ENCODE data around the gene CYB5A. TPM values are rescaled to one million over a fixed set of nuclear protein-coding genes. Genes with fewer than 3 reads are reported as not detected.
"Not testable (repeated sequence)": the region's sequence is repeated elsewhere in the genome, so short reads cannot be mapped to it uniquely, and the experiment has no call there.

Gene CYB5A
- total and polyA plus RNA-seq, 3 experiments from 2014 or later: 70.3 to 87.8 (median 77.7) TPM

DNA sequence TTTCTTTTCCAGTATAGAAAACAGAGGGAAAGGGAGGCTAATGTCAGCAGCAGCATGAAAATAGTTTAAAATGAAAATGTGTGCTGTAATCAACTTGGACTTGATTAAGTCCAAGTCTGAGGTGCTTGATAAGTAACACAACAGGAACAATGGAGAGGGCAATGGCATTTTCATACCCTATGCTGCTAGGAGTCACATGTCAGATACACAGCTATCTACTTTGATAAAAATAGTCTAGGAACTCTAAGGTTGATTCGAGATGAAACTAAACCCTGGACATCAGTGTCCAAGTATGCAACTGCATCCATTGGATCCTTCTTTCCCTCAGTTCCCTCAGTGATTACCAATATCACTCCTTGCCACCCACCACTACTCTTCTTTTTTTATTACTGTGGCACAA lies 19.2 kb upstream of the CYB5A start:
- CTCF ChIA-PET: interaction anchor here (0.9 to 1.4 kb wide), 3 partner anchors 12 to 182 kb away, joined by 3 to 4 read pairs (median 3); no protein-coding TSS in a partner anchor
- no peaks in the 10 kb centered on the region for H3K36me3 Mint-ChIP-seq
- Histone ChIP-seq H3K4me3 (ENCODE audit: low read length) (no peak overlapping the region), H3K9me3 (ENCODE audit: low read length) (no peaks in the 10 kb centered on the region), H3K27ac (ENCODE audit: low read depth, low read length) (no peak overlapping the region), H3K27me3 (ENCODE audit: insufficient read depth, low read length, poor library complexity, severe bottlenecking) (peaks cover 6% of the 10 kb centered on the region), H3K4me1 (ENCODE audit: insufficient read depth, low read length) (no peaks in the 10 kb centered on the region), H3K36me3 (ENCODE audit: insufficient read depth, low read length) (no peaks in the 10 kb centered on the region)
- no peaks in the 10 kb centered on the region for H3K9me3 Mint-ChIP-seq
- H3K27me3 Mint-ChIP-seq: peaks cover 13 to 58% of the 10 kb centered on the region in 2 donors
- DNase-seq: no peak
- H3K4me3 Mint-ChIP-seq: no peak overlapping the region
- H3K4me1 Mint-ChIP-seq: no peaks in the 10 kb centered on the region
- POLR2A ChIA-PET: no interaction called here
- no peak overlapping the region for H3K27ac Mint-ChIP-seq

DNA sequence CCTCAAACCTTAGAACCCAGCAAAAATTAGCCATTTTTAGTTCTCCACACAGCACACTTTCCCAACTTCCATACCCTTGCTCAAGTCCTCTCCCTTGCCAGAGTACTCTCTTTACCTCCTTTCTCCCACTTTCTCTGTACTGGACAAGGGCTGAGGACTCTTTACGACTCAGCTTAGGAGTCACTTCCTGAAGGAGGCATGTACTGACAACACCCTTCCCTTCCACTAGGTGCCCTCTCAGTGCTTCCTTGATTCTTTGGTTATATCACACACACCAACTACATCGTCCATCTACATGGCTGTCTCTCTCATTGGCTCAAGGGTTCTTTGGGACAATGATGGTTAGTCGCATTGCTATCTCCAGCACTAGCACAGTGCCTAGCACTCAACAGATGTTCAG lies 18.6 kb upstream of the CYB5A start:
- no peak overlapping the region for H3K4me3 ChIP-seq (ENCODE audit: low read length)
- POLR2A ChIA-PET: no interaction called here
- no peaks in the 10 kb centered on the region for H3K4me1 ChIP-seq (ENCODE audit: insufficient read depth, low read length)
- no peaks in the 10 kb centered on the region for H3K36me3 ChIP-seq (ENCODE audit: insufficient read depth, low read length)
- peaks cover 18 to 64% of the 10 kb centered on the region in 2 donors for H3K27me3 Mint-ChIP-seq
- no peak overlapping the region for H3K27ac Mint-ChIP-seq
- no peaks in the 10 kb centered on the region for H3K9me3 ChIP-seq (ENCODE audit: low read length)
- H3K4me1 Mint-ChIP-seq: no peaks in the 10 kb centered on the region
- H3K36me3 Mint-ChIP-seq: no peaks in the 10 kb centered on the region
- H3K4me3 Mint-ChIP-seq: no peak overlapping the region
- no peak for DNase-seq
- H3K27me3 ChIP-seq (ENCODE audit: insufficient read depth, low read length, poor library complexity, severe bottlenecking): peaks cover 6% of the 10 kb centered on the region
- CTCF ChIA-PET: interaction anchor here (0.9 to 1.4 kb wide), 3 partner anchors 13 to 183 kb away, joined by 3 to 4 read pairs (median 3); no protein-coding TSS in a partner anchor
- H3K9me3 Mint-ChIP-seq: no peaks in the 10 kb centered on the region
- H3K27ac ChIP-seq (ENCODE audit: low read depth, low read length): no peak overlapping the region

DNA sequence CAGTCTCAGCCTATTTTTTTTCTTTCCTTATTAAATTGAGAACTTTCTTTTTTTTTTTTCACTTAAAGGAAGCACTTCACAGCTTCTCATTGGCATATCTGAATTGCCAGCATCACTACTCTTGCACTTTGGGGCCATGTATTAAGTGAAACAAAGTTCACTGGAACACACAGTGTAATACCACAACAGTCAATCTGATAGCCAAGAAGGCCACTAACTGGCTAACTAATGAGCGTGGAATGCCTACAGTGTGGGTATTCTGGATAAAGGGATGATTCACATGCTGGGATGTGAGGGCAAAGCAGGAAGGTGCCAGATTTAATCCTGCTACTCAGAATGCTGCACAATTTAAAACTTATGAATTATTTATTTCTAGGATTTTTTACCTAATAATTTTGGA lies 12.2 kb upstream of the CYB5A start:
- peaks cover 6% of the 10 kb centered on the region for H3K27me3 ChIP-seq (ENCODE audit: insufficient read depth, low read length, poor library complexity, severe bottlenecking)
- H3K36me3 ChIP-seq (ENCODE audit: insufficient read depth, low read length): no peaks in the 10 kb centered on the region
- no peak for DNase-seq
- H3K9me3 Mint-ChIP-seq: peaks cover 0 to 1% (median 0%) of the 10 kb centered on the region in 5 donors
- H3K27me3 Mint-ChIP-seq: peaks cover 13 to 49% of the 10 kb centered on the region in 2 donors
- H3K27ac ChIP-seq (ENCODE audit: low read depth, low read length): no peak overlapping the region
- no peak overlapping the region for H3K27ac Mint-ChIP-seq
- CTCF ChIA-PET: no interaction called here
- H3K4me1 Mint-ChIP-seq: no peaks in the 10 kb centered on the region
- no peaks in the 10 kb centered on the region for H3K9me3 ChIP-seq (ENCODE audit: low read length)
- no peaks in the 10 kb centered on the region for H3K4me1 ChIP-seq (ENCODE audit: insufficient read depth, low read length)
- no peak overlapping the region for H3K4me3 ChIP-seq (ENCODE audit: low read length)
- H3K36me3 Mint-ChIP-seq: no peaks in the 10 kb centered on the region
- POLR2A ChIA-PET: no interaction called here
- H3K4me3 Mint-ChIP-seq: no peak overlapping the region

DNA sequence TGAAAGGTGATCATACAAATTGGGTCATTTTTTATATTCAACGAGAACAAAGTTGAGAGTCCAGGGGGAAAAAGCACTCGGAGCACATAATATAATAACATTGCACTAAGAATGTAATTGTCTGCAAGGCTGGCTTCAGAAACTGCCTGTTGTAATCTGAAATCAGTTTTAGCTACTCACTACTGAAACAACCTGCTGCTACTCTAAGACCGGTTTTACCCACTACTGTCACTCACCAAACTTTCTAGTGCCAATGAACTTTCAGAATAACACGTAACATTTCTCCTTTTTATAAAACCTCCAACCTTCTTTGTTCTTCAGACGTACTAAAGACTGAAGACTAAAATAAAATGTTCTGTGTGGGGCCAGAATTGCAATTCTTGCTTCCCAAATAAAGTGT lies 11.5 kb upstream of the CYB5A start:
- Histone ChIP-seq H3K36me3 (ENCODE audit: insufficient read depth, low read length) (no peaks in the 10 kb centered on the region), H3K4me3 (ENCODE audit: low read length) (no peak overlapping the region), H3K4me1 (ENCODE audit: insufficient read depth, low read length) (no peaks in the 10 kb centered on the region), H3K9me3 (ENCODE audit: low read length) (no peaks in the 10 kb centered on the region), H3K27ac (ENCODE audit: low read depth, low read length) (no peak overlapping the region), H3K27me3 (ENCODE audit: insufficient read depth, low read length, poor library complexity, severe bottlenecking) (peaks cover 6% of the 10 kb centered on the region)
- no peak overlapping the region for H3K27ac Mint-ChIP-seq
- H3K4me3 Mint-ChIP-seq: no peak overlapping the region
- ChIA-PET CTCF (interaction anchor here (1.0 kb wide), 1 partner anchor 190 kb away, joined by 3 read pairs; no protein-coding TSS in a partner anchor), POLR2A (no interaction called here)
- peaks cover 0 to 1% (median 0%) of the 10 kb centered on the region in 5 donors for H3K9me3 Mint-ChIP-seq
- H3K4me1 Mint-ChIP-seq: no peaks in the 10 kb centered on the region
- no peaks in the 10 kb centered on the region for H3K36me3 Mint-ChIP-seq
- peaks cover 13 to 48% of the 10 kb centered on the region in 2 donors for H3K27me3 Mint-ChIP-seq
- DNase-seq: no peak

DNA sequence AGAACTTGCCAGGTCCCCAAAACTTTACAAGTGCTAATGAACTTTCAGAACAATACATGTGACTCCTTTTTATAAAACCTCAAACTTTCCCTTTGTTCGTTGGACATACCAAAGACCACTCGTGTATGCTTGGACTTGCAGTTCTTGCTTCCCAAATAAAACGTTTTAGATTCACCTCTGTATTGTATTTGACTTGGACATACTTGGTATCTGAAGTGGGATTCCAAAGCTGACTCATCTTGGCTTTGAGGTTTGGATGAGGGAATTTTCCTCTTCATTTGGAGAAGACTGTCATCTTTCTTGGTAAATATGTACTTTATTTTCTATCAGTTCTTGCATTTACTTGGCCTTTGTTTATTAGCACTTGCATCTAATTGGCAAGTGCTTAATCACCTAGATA lies 8.0 kb upstream of the CYB5A start:
- no peaks in the 10 kb centered on the region for H3K9me3 ChIP-seq (ENCODE audit: low read length)
- peaks cover 3 to 23% of the 10 kb centered on the region in 2 donors for H3K27me3 Mint-ChIP-seq
- ChIA-PET CTCF (interaction anchor here (1.2 kb wide), 1 partner anchor 38 kb away, joined by 3 read pairs; no protein-coding TSS in a partner anchor), POLR2A (no interaction called here)
- H3K36me3 ChIP-seq (ENCODE audit: insufficient read depth, low read length): no peaks in the 10 kb centered on the region
- no peaks in the 10 kb centered on the region for H3K27me3 ChIP-seq (ENCODE audit: insufficient read depth, low read length, poor library complexity, severe bottlenecking)
- H3K27ac ChIP-seq (ENCODE audit: low read depth, low read length): no peak overlapping the region
- no peak overlapping the region for H3K4me3 ChIP-seq (ENCODE audit: low read length)
- no peak for DNase-seq
- no peaks in the 10 kb centered on the region for H3K36me3 Mint-ChIP-seq
- H3K4me3 Mint-ChIP-seq: no peak overlapping the region
- H3K9me3 Mint-ChIP-seq: peaks cover 0 to 1% (median 0%) of the 10 kb centered on the region in 5 donors
- H3K27ac Mint-ChIP-seq: no peak overlapping the region
- no peaks in the 10 kb centered on the region for H3K4me1 Mint-ChIP-seq
- H3K4me1 ChIP-seq (ENCODE audit: insufficient read depth, low read length): no peaks in the 10 kb centered on the region

DNA sequence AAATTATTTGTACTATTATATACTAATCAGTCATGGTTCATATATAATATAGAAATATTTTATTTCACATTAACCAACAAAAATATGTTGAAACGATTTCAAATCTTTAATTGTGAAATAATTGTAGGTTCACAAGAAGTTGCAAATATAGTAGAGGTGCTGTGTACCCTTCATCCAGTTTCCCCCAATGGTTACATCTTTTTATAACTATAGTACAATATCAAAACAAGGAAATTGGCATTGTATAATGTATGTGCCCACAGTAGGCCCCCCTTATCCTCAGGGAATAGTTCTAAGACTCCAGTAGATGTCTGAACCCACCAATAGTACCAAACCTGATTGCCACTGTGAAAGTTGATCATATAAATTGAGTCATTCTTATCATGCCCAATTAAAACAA lies 7.4 kb upstream of the CYB5A start:
- Histone ChIP-seq H3K27me3 (ENCODE audit: insufficient read depth, low read length, poor library complexity, severe bottlenecking) (no peaks in the 10 kb centered on the region), H3K27ac (ENCODE audit: low read depth, low read length) (no peak overlapping the region), H3K4me3 (ENCODE audit: low read length) (no peak overlapping the region), H3K36me3 (ENCODE audit: insufficient read depth, low read length) (no peaks in the 10 kb centered on the region), H3K4me1 (ENCODE audit: insufficient read depth, low read length) (no peaks in the 10 kb centered on the region), H3K9me3 (ENCODE audit: low read length) (no peaks in the 10 kb centered on the region)
- no peak overlapping the region for H3K4me3 Mint-ChIP-seq
- ChIA-PET CTCF (no interaction called here), POLR2A (no interaction called here)
- H3K9me3 Mint-ChIP-seq: peaks cover 0 to 1% (median 0%) of the 10 kb centered on the region in 5 donors
- no peaks in the 10 kb centered on the region for H3K36me3 Mint-ChIP-seq
- H3K27ac Mint-ChIP-seq: no peak overlapping the region
- DNase-seq: no peak
- no peaks in the 10 kb centered on the region for H3K4me1 Mint-ChIP-seq
- peaks cover 3 to 23% of the 10 kb centered on the region in 2 donors for H3K27me3 Mint-ChIP-seq

DNA sequence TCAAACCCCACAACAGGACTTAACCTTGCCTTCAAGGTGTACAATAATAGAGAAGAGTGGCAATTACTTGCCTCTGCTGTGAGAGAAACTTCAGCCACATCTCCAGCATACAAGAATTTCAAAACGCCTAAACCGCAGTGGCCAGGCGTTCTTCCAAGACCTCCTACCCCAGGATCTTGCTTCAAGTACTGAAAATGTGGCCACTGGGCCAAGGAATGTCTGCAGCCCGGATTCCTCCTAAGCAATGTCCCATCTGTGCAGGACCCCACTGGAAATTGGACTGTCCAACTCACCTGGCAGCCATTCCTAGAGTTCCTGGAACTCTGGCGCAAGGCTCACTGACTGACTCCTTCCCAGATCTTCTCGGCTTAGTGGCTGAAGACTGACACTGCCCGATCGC lies 2.8 kb upstream of the CYB5A start:
- no peak overlapping the region for H3K27ac Mint-ChIP-seq
- peaks cover 0 to 6% (median 0%) of the 10 kb centered on the region in 3 donors for H3K36me3 Mint-ChIP-seq
- CTCF ChIA-PET: no interaction called here
- no peak overlapping the region for H3K4me3 Mint-ChIP-seq
- DNase-seq: no peak
- no peaks in the 10 kb centered on the region for H3K27me3 ChIP-seq (ENCODE audit: insufficient read depth, low read length, poor library complexity, severe bottlenecking)
- H3K36me3 ChIP-seq (ENCODE audit: insufficient read depth, low read length): no peaks in the 10 kb centered on the region
- peaks cover 0 to 1% (median 0%) of the 10 kb centered on the region in 5 donors for H3K9me3 Mint-ChIP-seq
- peaks cover 5 to 20% (median 17%) of the 10 kb centered on the region in 3 donors for H3K4me1 Mint-ChIP-seq
- H3K9me3 ChIP-seq (ENCODE audit: low read length): no peaks in the 10 kb centered on the region
- H3K27me3 Mint-ChIP-seq: peaks cover 0 to 5% of the 10 kb centered on the region in 2 donors
- peaks cover 12% of the 10 kb centered on the region for H3K4me1 ChIP-seq (ENCODE audit: insufficient read depth, low read length)
- no peak overlapping the region for H3K4me3 ChIP-seq (ENCODE audit: low read length)
- H3K27ac ChIP-seq (ENCODE audit: low read depth, low read length): no peak overlapping the region
- POLR2A ChIA-PET: no interaction called here

DNA sequence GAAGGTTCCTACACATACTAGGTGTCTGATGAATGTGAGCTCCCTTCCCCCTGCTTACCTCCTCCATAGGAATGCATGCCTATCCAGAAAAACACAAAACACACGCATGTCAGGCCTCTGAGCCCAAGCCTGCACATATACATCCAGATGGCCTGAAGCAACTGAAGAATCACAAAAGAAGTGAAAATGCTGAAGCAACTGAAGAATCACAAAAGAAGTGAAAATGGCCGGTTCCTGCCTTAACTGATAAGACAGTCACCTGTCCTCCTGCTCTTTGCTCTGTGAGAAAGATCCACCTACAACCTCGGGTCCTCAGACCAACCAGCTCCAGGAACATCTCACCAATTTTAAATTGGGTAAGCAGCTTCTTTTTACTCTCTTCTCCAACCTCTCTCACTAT lies 1.2 kb upstream of the CYB5A start:
- DNase-seq; H3K36me3 Mint-ChIP-seq; H3K27me3 Mint-ChIP-seq; H3K36me3 ChIP-seq (ENCODE audit: insufficient read depth, low read length); H3K9me3 ChIP-seq (ENCODE audit: low read length); H3K9me3 Mint-ChIP-seq; CTCF ChIA-PET; H3K27me3 ChIP-seq (ENCODE audit: insufficient read depth, low read length, poor library complexity, severe bottlenecking); H3K4me3 ChIP-seq (ENCODE audit: low read length); H3K27ac ChIP-seq (ENCODE audit: low read depth, low read length); POLR2A ChIA-PET: not testable (repeated sequence)
- H3K27ac Mint-ChIP-seq: peak overlapping the region in 6 of 8 donors; percentile 7 to 48 (median 32)
- H3K4me1 Mint-ChIP-seq: peaks cover 7 to 20% (median 17%) of the 10 kb centered on the region in 3 donors
- H3K4me3 Mint-ChIP-seq: peak overlapping the region in 3 of 7 donors; percentile 92 to 99 (median 98)
- H3K4me1 ChIP-seq (ENCODE audit: insufficient read depth, low read length): peaks cover 12% of the 10 kb centered on the region

All from CD8-positive, alpha-beta memory T cell (primary cell).